Activated CD4-positive, alpha-beta memory T cell treated with anti-CD3 and anti-CD28 coated beads for 36 hours (primary cell): ENCODE results near the gene TBC1D21. TPM values are rescaled to one million over a fixed set of nuclear protein-coding genes. Genes with fewer than 3 reads are reported as not detected.
A peak's percentile ranks its signal among the peaks of the same experiment; 100 is the strongest.

Source experiments
- CTCF ChIA-PET: fragments of 350-600 bp; sonication (Branson Sonifier 250); formaldehyde crosslinking; loops from one replicate; lab custom pipeline; 2021; ENCODE audit warnings: antibody characterized with exemption, inconsistent platforms; lab: Charles Lee
- POLR2A ChIA-PET: fragments of 350-600 bp; sonication (Branson Sonifier 250); formaldehyde crosslinking; loops from one replicate; lab custom pipeline; 2021; ENCODE audit warnings: antibody characterized with exemption; lab: Charles Lee
- DNase-seq: peaks from one replicate; pipeline ENCODE4 v3.0.0-alpha.2; 2020
- H3K27ac Mint-ChIP-seq: one replicate; pipeline ENCODE4 v1.8.0; 2021; ENCODE audit warnings: mixed read lengths
- H3K27me3 Mint-ChIP-seq: one replicate; pipeline ENCODE4 v1.8.0; 2021; ENCODE audit warnings: mixed read lengths
- H3K36me3 Mint-ChIP-seq: one replicate; pipeline ENCODE4 v1.8.0; 2021; ENCODE audit warnings: mixed read lengths
- H3K4me1 Mint-ChIP-seq: one replicate; pipeline ENCODE4 v1.8.0; 2021; ENCODE audit warnings: low read depth, mixed read lengths
- H3K4me3 Mint-ChIP-seq: one replicate; pipeline ENCODE4 v1.8.0; 2021; ENCODE audit warnings: mild to moderate bottlenecking, mixed read lengths
- H3K9me3 Mint-ChIP-seq: one replicate; pipeline ENCODE4 v1.8.0; 2021; ENCODE audit warnings: mixed read lengths
- intact Hi-C: fragments of 100-400 bp; cut with micrococcal nuclease; formaldehyde crosslinking; loops from one replicate; pipeline ENCODE4 v1.15.1; 2023
- total RNA-seq, 2 experiments: library from RNA; stranded (reverse); gene quantifications; one replicate each; pipeline ENCODE4 v1.2.3, GENCODE V29; 2021

Gene TBC1D21
- total RNA-seq, 2 experiments from 2014 or later, result not detected

- CTCF ChIA-PET, result interaction anchor here (0.6 to 4.0 kb wide), 16 partner anchors 10 to 139 kb away, joined by 3 to 43 read pairs (median 5); partner anchors contain the start of gene TBC1D21
- intact Hi-C loops, result loop anchor here (1.0 kb wide), 1 partner anchor 67 kb away; no protein-coding TSS in a partner anchor
- no peaks in the 10 kb centered on the region for H3K36me3 Mint-ChIP-seq
- no peaks in the 10 kb centered on the region for H3K9me3 Mint-ChIP-seq
- H3K27ac Mint-ChIP-seq, result no peak overlapping the region
- no peaks in the 10 kb centered on the region for H3K4me1 Mint-ChIP-seq
- POLR2A ChIA-PET, result interaction anchor here (1.1 kb wide), 1 partner anchor 30 kb away, joined by 3 read pairs; no protein-coding TSS in a partner anchor
- H3K27me3 Mint-ChIP-seq, result no peaks in the 10 kb centered on the region
- H3K4me3 Mint-ChIP-seq, result no peak overlapping the region
- peak; percentile 82 for DNase-seq
Observed at GRCh38 chr15:73897441-73898261, 24.3 kb downstream of the TBC1D21 start.

DNA sequence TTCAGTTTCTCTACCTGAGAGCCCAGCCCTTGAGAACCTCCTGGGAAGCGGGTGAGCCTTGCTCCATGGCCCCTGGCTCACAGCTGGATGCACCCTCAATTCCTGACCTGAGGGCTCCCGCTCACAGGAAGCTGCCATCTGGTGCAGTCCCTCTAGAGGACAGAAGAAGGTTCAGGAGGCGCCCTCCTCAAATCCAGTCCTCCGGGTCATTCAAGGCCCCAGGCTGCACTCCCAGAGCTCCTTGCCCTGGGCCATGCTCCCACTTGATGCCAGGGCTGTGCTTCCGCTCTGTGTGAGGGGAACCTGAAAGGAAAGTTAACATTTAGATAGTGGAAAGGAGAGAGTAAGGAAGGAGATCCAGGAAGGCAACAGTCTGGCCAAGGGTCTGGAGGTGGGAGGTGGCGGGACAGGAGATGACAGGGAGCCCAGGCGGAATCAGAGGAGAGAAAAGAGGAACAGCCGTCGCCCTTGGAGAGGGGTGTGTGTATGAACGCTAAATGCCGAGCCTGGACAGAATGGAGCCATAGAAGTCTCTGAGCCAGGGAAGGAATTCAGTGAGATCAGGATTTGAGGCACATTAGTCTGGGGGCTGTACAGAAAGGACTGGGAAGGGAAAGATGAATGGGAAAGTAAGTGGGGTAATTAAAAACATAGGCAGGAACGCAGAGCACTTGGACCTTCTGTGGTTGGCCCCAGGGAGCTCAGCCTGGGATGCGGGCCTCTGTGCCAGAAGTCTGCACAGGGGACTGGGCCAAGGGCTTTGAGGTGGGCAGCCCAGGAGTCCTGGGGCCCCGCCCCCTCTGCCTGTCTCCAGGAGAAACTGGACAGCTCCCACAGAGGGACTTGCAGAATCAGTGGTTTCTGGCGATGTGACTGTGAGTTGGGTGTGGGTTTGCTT lies 26.1 kb downstream of the TBC1D21 start:
- intact Hi-C loops, result no loop called here
- Mint-ChIP-seq H3K27ac (no peak overlapping the region), H3K27me3 (no peaks in the 10 kb centered on the region), H3K4me3 (no peak overlapping the region), H3K4me1 (no peaks in the 10 kb centered on the region), H3K36me3 (no peaks in the 10 kb centered on the region), H3K9me3 (no peaks in the 10 kb centered on the region)
- CTCF ChIA-PET, result interaction anchor here (1.6 to 3.9 kb wide), 4 partner anchors 9 to 65 kb away, joined by 7 to 43 read pairs (median 18); no protein-coding TSS in a partner anchor
- POLR2A ChIA-PET, result no interaction called here
- no peak for DNase-seq

DNA sequence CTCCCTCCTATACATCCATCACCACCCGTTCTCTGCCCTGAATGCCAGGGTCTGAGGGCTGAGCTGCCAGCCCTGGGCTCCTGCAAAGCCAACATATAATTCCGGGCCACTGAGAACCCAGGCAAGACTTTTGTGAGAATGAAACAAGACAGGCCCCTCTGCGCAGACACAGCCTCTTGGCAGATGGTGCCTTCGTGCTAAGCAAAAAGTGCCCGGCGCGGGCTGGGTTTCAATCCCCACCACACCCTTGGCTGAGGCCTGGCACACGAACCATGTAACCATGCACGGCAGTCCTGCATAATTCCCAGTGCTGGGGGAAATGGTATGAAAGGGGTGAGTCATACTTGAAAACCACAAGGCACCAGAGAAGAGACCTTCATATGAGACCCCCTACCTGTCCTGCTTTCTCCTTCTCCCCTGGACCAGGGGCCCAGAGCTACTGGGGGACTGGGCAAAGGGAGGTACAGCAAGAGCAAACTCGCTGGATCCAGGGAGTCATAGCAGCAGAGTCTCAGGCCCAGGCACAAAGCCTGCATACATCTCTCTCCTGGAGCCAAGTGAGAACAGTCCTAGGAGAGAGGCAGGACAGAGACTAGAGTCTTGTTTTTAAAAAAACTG lies 26.8 kb downstream of the TBC1D21 start:
- Mint-ChIP-seq H3K4me3 (no peak overlapping the region), H3K36me3 (no peaks in the 10 kb centered on the region), H3K27ac (no peak overlapping the region), H3K27me3 (no peaks in the 10 kb centered on the region), H3K9me3 (no peaks in the 10 kb centered on the region), H3K4me1 (no peaks in the 10 kb centered on the region)
- intact Hi-C loops, result no loop called here
- no peak for DNase-seq
- POLR2A ChIA-PET, result no interaction called here
- CTCF ChIA-PET, result interaction anchor here (1.6 to 2.0 kb wide), 2 partner anchors 26 to 27 kb away, joined by 7 to 12 read pairs; no protein-coding TSS in a partner anchor

DNA sequence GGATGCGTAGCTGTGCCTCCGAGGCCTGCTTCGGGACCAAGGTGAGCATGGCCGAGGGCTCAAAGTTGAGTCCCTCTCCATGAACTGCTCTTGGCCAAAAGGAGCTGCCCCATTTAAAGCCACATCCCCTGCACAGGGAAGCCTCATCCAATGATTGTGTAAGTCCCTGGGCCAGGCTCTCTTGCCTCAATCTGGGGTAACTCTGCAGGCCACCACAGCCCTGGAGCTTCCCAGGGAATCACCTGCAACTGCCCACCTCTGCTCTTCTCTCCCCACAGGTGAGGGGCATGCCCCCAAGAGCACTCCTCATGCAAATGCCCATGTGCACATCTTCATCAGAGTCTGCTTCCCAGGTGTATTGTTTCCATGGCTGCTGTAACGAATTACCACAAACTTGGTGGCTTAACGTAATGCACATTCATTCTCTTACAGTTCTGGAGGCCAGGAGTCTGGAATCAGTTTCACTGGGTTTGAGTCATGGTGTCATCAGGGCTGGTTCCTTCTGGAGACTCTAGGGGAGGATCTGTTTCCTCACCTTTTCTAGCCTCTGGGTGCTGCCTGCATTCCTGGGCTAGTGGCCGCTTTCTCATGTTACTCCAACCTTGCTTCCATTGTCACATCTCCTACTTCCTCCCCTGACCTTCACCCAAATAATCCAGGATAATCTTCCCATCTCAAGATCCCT lies 27.9 kb downstream of the TBC1D21 start:
- no peak overlapping the region for H3K27ac Mint-ChIP-seq

DNA sequence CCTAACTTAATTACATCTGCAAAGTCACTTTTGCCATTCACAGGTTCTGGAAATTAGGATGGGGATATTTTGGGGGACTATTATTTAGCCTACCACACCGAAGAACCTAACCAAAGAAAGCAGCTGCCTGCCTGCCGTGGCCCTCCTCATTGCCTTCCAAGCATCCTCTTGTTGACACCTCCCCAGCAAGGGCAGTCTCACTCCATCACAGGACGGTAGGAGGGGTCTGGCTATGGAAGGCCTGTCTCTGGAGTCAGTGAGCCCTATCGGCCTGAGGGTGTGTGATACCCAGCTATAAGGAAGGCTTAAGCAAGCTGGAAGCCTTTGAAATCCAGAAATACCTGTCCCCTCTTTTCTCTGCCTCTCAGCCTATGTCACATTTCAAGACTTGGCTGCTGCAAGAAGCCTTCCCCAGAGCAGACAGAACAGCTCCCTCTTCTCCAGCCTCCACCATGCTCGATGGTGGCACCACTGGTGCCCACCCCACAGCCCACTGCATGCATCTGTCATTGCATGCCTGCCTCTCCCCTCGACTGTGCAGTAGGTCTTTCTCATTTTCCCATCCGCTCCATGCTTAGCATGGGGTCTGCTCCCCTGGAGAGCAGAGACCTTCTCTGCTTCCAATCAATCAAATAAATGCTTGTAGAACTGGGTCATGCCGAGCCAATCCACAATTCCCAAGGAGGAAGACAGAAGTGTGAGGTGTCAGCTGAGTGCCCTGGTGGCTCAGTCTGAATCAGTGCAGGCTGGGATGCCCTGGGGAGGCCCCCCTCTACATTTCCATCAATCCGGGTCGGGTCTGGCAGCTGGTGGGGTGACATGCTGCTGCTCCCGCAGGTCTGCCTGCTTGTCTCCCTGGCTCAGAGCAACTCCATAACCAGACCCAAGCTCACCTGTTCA lies 29.0 kb downstream of the TBC1D21 start:
- Mint-ChIP-seq H3K4me1 (no peaks in the 10 kb centered on the region), H3K9me3 (no peaks in the 10 kb centered on the region), H3K4me3 (no peak overlapping the region), H3K36me3 (no peaks in the 10 kb centered on the region), H3K27me3 (no peaks in the 10 kb centered on the region), H3K27ac (no peak overlapping the region)
- intact Hi-C loops, result no loop called here
- ChIA-PET CTCF (interaction anchor here (1.8 kb wide), 1 partner anchor 28 kb away, joined by 7 read pairs; the partner anchor contains the start of gene TBC1D21), POLR2A (no interaction called here)
- DNase-seq, result no peak

More for the DNA sequence above, 27.9 kb downstream of the TBC1D21 start:
- Mint-ChIP-seq H3K27me3 (no peaks in the 10 kb centered on the region), H3K9me3 (no peaks in the 10 kb centered on the region), H3K36me3 (no peaks in the 10 kb centered on the region), H3K4me3 (no peak overlapping the region), H3K4me1 (no peaks in the 10 kb centered on the region)
- CTCF ChIA-PET, result interaction anchor here (1.6 to 1.8 kb wide), 2 partner anchors 27 kb away, joined by 7 read pairs; partner anchors contain the start of gene TBC1D21
- no peak for DNase-seq
- POLR2A ChIA-PET, result no interaction called here
- intact Hi-C loops, result no loop called here

DNA sequence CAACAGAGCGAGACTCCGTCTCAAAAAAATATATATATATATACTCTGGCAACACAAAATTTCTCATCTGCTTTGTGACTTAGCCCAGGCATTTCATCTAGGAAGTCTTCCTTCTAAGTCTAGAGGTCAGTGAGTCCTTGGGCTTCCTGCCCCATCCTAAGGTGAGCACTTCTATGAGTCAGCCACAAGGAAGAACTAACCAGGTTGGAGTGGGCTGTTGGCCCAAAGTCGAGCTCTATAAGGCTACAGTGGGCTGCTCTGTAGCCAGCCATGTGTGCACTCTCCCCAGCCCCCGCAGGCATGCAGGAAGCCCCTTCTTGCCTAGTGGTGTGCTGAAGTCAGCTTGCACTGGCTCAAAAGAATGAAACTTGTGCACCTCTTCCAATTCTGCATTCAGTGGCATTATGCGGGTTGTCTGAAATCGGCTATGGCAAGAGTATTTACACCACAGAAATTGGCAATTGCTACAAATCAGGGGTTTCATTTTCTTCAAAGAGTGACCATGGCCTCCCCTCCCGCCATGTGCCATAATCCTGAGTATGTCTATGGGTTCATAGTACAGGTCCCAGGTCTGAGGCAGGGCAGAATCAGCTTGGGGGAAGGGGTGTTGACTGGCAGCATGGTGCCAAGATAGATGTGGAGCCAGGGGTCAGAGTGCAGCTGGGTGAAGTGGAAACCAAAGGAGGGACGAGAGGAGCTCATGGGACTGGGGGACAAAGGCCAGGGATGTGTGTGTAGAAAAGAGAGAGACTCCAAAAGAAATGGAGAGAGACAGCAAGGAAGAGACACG lies 30.9 kb downstream of the TBC1D21 start:
- CTCF ChIA-PET, result interaction anchor here (0.8 to 1.6 kb wide), 3 partner anchors 24 to 35 kb away, joined by 3 to 5 read pairs (median 4); no protein-coding TSS in a partner anchor
- H3K4me1 Mint-ChIP-seq, result no peaks in the 10 kb centered on the region
- POLR2A ChIA-PET, result no interaction called here
- H3K27me3 Mint-ChIP-seq, result no peaks in the 10 kb centered on the region
- no peak overlapping the region for H3K4me3 Mint-ChIP-seq
- no peaks in the 10 kb centered on the region for H3K9me3 Mint-ChIP-seq
- intact Hi-C loops, result no loop called here
- no peak overlapping the region for H3K27ac Mint-ChIP-seq
- DNase-seq, result no peak
- H3K36me3 Mint-ChIP-seq, result no peaks in the 10 kb centered on the region

DNA sequence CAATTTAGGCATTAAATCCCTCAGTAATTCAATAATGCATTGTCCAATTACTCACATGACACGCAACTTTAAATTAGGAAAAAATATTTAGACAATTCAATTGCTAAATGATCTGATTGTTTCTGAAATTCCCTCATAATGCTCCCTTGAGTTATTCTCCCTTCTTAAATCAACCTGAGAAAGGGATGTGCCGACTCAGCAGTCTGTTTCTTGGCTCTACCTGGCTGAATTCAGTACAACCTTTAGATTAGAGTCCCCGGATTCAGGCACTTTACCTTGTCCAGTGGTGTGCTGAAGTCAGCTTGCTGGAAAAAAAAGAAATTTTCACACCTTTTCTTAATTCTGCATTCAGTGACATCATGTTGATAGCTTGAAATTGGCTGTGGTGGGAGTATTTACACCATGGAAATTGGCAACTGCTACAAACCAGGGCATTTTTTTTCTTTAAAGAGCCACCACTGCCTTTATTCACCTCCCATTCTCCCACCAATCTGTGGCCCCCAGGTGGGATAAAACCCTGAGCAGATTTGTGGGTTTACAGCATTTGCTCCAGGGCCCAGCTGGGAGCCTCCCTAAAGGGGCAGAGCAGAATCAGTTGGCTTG lies 32.0 kb downstream of the TBC1D21 start:
- Mint-ChIP-seq H3K4me3 (no peak overlapping the region), H3K9me3 (no peaks in the 10 kb centered on the region), H3K4me1 (no peaks in the 10 kb centered on the region), H3K36me3 (no peaks in the 10 kb centered on the region), H3K27me3 (no peaks in the 10 kb centered on the region), H3K27ac (no peak overlapping the region)
- ChIA-PET POLR2A (no interaction called here), CTCF (interaction anchor here (1.3 to 9.1 kb wide), 3 partner anchors 12 to 37 kb away, joined by 4 to 107 read pairs (median 17); partner anchors contain the start of gene TBC1D21)
- intact Hi-C loops, result no loop called here
- DNase-seq, result no peak

DNA sequence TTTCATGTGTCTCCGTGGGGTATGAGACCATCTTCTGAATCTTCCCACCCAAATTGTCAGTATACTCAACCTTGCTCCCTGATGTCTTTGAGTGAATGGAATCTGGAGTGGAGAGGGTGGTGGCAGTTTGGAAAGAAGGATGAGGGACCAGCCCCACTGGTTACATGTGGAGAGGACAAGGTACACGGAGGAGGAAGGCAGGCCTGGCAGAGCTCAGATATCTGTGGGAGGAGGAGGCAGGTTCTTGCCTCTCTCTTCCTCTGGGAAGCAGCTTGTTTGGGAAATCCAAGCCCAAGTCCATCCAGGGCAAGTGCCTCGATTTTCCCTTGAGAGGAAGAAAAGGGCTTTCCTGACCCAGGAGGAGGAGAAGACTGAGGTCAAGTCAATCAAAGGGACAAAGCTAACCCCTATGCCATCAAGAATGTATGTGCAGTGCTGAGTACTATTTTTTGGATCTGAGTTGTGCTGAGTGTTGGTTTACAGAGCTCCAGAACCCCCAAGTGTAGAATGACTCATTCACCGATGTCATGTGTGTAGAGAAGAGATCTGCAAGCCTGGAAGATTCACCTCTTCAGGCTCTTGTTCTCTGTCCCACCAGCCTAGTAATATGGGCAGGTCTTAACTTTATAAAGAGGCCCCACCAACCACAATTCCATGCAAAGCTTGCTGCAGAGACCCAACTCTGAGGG lies 33.1 kb downstream of the TBC1D21 start:
- CTCF ChIA-PET, result interaction anchor here (0.8 to 9.1 kb wide), 16 partner anchors 9 to 66 kb away, joined by 3 to 107 read pairs (median 6); partner anchors contain the start of genes LOXL1 and TBC1D21
- no peaks in the 10 kb centered on the region for H3K36me3 Mint-ChIP-seq

DNA sequence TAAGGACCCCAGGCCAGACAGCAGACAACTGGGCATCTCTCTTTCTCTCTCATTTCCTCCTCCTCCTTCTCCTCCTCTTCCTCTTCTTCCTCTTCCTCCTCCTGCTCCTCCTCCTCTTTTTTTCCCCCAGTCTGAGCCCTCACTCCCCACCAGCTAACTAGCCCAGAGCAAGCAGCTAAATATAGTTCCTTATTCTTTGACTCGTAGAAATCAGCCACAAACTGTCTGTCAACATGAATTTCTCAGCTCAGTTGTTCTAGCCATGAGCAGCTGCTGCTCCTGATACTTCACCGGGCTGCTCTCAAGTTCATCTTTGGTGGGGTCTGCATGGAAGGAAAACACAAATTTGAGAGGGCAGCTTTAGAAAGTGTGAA lies 33.7 kb downstream of the TBC1D21 start:
- ChIA-PET CTCF (interaction anchor here (0.9 to 9.1 kb wide), 14 partner anchors 9 to 66 kb away, joined by 3 to 107 read pairs (median 7); partner anchors contain the start of genes LOXL1 and TBC1D21), POLR2A (interaction anchor here (1.0 kb wide), 1 partner anchor 21 kb away, joined by 3 read pairs; no protein-coding TSS in a partner anchor)
- no peak overlapping the region for H3K4me3 Mint-ChIP-seq
- H3K36me3 Mint-ChIP-seq, result no peaks in the 10 kb centered on the region
- H3K27ac Mint-ChIP-seq, result no peak overlapping the region
- H3K27me3 Mint-ChIP-seq, result no peaks in the 10 kb centered on the region
- DNase-seq, result no peak
- H3K9me3 Mint-ChIP-seq, result no peaks in the 10 kb centered on the region
- H3K4me1 Mint-ChIP-seq, result no peaks in the 10 kb centered on the region
- intact Hi-C loops, result no loop called here

More for the DNA sequence above, 33.1 kb downstream of the TBC1D21 start:
- no peaks in the 10 kb centered on the region for H3K4me1 Mint-ChIP-seq
- H3K27ac Mint-ChIP-seq, result no peak overlapping the region
- no peak for DNase-seq
- POLR2A ChIA-PET, result interaction anchor here (1.0 kb wide), 1 partner anchor 21 kb away, joined by 3 read pairs; no protein-coding TSS in a partner anchor
- no peak overlapping the region for H3K4me3 Mint-ChIP-seq
- H3K9me3 Mint-ChIP-seq, result no peaks in the 10 kb centered on the region
- H3K27me3 Mint-ChIP-seq, result no peaks in the 10 kb centered on the region
- intact Hi-C loops, result no loop called here
